ENCODE results near the gene POLR1A.

The POLR1A gene

GRCh38 chr2:86038291-86039081 is 67.2 kb downstream of the POLR1A start:
- DNase-seq (ENCODE audit: low read depth in 1 of 2, low spot score in 1 of 2) = peak; percentile 45 to 55

- DNase-seq (ENCODE audit: low read depth in 1 of 2, low spot score in 1 of 2) = no peak
Measured at GRCh38 chr2:86037795-86038192, 67.9 kb downstream of the POLR1A start.

GRCh38 chr2:86037141-86037794 is 68.4 kb downstream of the POLR1A start:
- no peak for DNase-seq (ENCODE audit: low read depth in 1 of 2, low spot score in 1 of 2)

- no peak for DNase-seq (ENCODE audit: low read depth in 1 of 2, low spot score in 1 of 2)
Measured at GRCh38 chr2:86036669-86037138, 69.0 kb downstream of the POLR1A start.

- peak in 1 of 2 donors; percentile 25 for DNase-seq (ENCODE audit: low read depth in 1 of 2, low spot score in 1 of 2)
Measured at GRCh38 chr2:86035883-86036668, 69.6 kb downstream of the POLR1A start.

GRCh38 chr2:86035376-86035882 is 70.3 kb downstream of the POLR1A start:
- DNase-seq (ENCODE audit: low read depth in 1 of 2, low spot score in 1 of 2) = no peak

GRCh38 chr2:86033751-86034692 is 71.7 kb downstream of the POLR1A start:
- no peak for DNase-seq (ENCODE audit: low read depth in 1 of 2, low spot score in 1 of 2)

- DNase-seq (ENCODE audit: low read depth in 1 of 2, low spot score in 1 of 2) = no peak
Measured at GRCh38 chr2:86032861-86033595, 72.7 kb downstream of the POLR1A start.

- DNase-seq (ENCODE audit: low read depth in 1 of 2, low spot score in 1 of 2) = no peak
Measured at GRCh38 chr2:86031606-86032005, 74.1 kb downstream of the POLR1A start.

- no peak for DNase-seq (ENCODE audit: low read depth in 1 of 2, low spot score in 1 of 2)
Measured at GRCh38 chr2:86031151-86031550, 74.5 kb downstream of the POLR1A start.

- no peak for DNase-seq (ENCODE audit: low read depth in 1 of 2, low spot score in 1 of 2)
Measured at GRCh38 chr2:86029873-86030272, 75.8 kb downstream of the POLR1A start.

- no peak for DNase-seq (ENCODE audit: low read depth in 1 of 2, low spot score in 1 of 2)
Measured at GRCh38 chr2:86028766-86029381, 76.8 kb downstream of the POLR1A start.

- DNase-seq (ENCODE audit: low read depth in 1 of 2, low spot score in 1 of 2) = no peak
Measured at GRCh38 chr2:86027922-86028765, 77.5 kb downstream of the POLR1A start.

GRCh38 chr2:86027196-86027921 is 78.3 kb downstream of the POLR1A start:
- no peak for DNase-seq (ENCODE audit: low read depth in 1 of 2, low spot score in 1 of 2)

GRCh38 chr2:86026744-86027065 is 79.0 kb downstream of the POLR1A start:
- no peak for DNase-seq (ENCODE audit: low read depth in 1 of 2, low spot score in 1 of 2)

- no peak for DNase-seq (ENCODE audit: low read depth in 1 of 2, low spot score in 1 of 2)
Measured at GRCh38 chr2:86025976-86026743, 79.5 kb downstream of the POLR1A start.

GRCh38 chr2:86025229-86025820 is 80.4 kb downstream of the POLR1A start:
- DNase-seq (ENCODE audit: low read depth in 1 of 2, low spot score in 1 of 2) = no peak
